ENCODE measurements around the gene FGG.

The FGG gene

GRCh38 chr4:154589296-154590197 lies 22.9 kb downstream of the FGG start:
- ATAC-seq (replicated peaks; ENCODE audit: extremely low read depth, poor library complexity, severe bottlenecking) (no peak), DNase-seq (ENCODE audit: low spot score in 2 of 2) (no peak)
- Mint-ChIP-seq H3K36me3 (ENCODE audit: insufficient read depth) (no peaks in the 10 kb centered on the region), H3K4me3 (no peak overlapping the region), H3K9me3 (no peaks in the 10 kb centered on the region), H3K27me3 (peaks cover 77% of the 10 kb centered on the region), H3K4me1 (no peaks in the 10 kb centered on the region), H3K27ac (ENCODE audit: low read depth) (no peak overlapping the region)

GRCh38 chr4:154588198-154588597 lies 24.3 kb downstream of the FGG start:
- Mint-ChIP-seq H3K36me3 (ENCODE audit: insufficient read depth) (no peaks in the 10 kb centered on the region), H3K4me3 (no peak overlapping the region), H3K9me3 (no peaks in the 10 kb centered on the region), H3K27me3 (peaks cover 79% of the 10 kb centered on the region), H3K27ac (ENCODE audit: low read depth) (no peak overlapping the region), H3K4me1 (no peaks in the 10 kb centered on the region)
- no peak for DNase-seq (ENCODE audit: low spot score in 2 of 2)
- ATAC-seq (replicated peaks; ENCODE audit: extremely low read depth, poor library complexity, severe bottlenecking) = no peak

- ATAC-seq (replicated peaks; ENCODE audit: extremely low read depth, poor library complexity, severe bottlenecking) (no peak), DNase-seq (ENCODE audit: low spot score in 2 of 2) (no peak)
- Mint-ChIP-seq H3K4me1 (no peaks in the 10 kb centered on the region), H3K36me3 (ENCODE audit: insufficient read depth) (no peaks in the 10 kb centered on the region), H3K27ac (ENCODE audit: low read depth) (no peak overlapping the region), H3K4me3 (no peak overlapping the region), H3K27me3 (peaks cover 65% of the 10 kb centered on the region), H3K9me3 (no peaks in the 10 kb centered on the region)
Observed at GRCh38 chr4:154586296-154587033, 26.0 kb downstream of the FGG start.

- ATAC-seq (replicated peaks; ENCODE audit: extremely low read depth, poor library complexity, severe bottlenecking) = no peak
- Mint-ChIP-seq H3K36me3 (ENCODE audit: insufficient read depth) (no peaks in the 10 kb centered on the region), H3K9me3 (no peaks in the 10 kb centered on the region), H3K4me1 (no peaks in the 10 kb centered on the region), H3K4me3 (no peak overlapping the region), H3K27ac (ENCODE audit: low read depth) (no peak overlapping the region), H3K27me3 (peaks cover 56% of the 10 kb centered on the region)
- DNase-seq (ENCODE audit: low spot score in 2 of 2) = no peak
Observed at GRCh38 chr4:154585369-154586018, 27.0 kb downstream of the FGG start.

- peaks cover 55% of the 10 kb centered on the region for H3K27me3 Mint-ChIP-seq
- DNase-seq (ENCODE audit: low spot score in 2 of 2) (no peak), ATAC-seq (replicated peaks; ENCODE audit: extremely low read depth, poor library complexity, severe bottlenecking) (no peak)
- no peak overlapping the region for H3K4me3 Mint-ChIP-seq
- H3K36me3 Mint-ChIP-seq (ENCODE audit: insufficient read depth) = no peaks in the 10 kb centered on the region
- no peaks in the 10 kb centered on the region for H3K9me3 Mint-ChIP-seq
- no peaks in the 10 kb centered on the region for H3K4me1 Mint-ChIP-seq
- no peak overlapping the region for H3K27ac Mint-ChIP-seq (ENCODE audit: low read depth)
Observed at GRCh38 chr4:154584259-154584658, 28.2 kb downstream of the FGG start.

- Mint-ChIP-seq H3K27ac (ENCODE audit: low read depth) (no peak overlapping the region), H3K27me3 (peaks cover 57% of the 10 kb centered on the region), H3K9me3 (no peaks in the 10 kb centered on the region), H3K4me1 (no peaks in the 10 kb centered on the region), H3K36me3 (ENCODE audit: insufficient read depth) (no peaks in the 10 kb centered on the region), H3K4me3 (no peak overlapping the region)
- no peak for ATAC-seq (replicated peaks; ENCODE audit: extremely low read depth, poor library complexity, severe bottlenecking)
- no peak for DNase-seq (ENCODE audit: low spot score in 2 of 2)
Observed at GRCh38 chr4:154583677-154584076, 28.8 kb downstream of the FGG start.

- no peak for ATAC-seq (replicated peaks; ENCODE audit: extremely low read depth, poor library complexity, severe bottlenecking)
- H3K27ac Mint-ChIP-seq (ENCODE audit: low read depth) = no peak overlapping the region
- peaks cover 57% of the 10 kb centered on the region for H3K27me3 Mint-ChIP-seq
- H3K9me3 Mint-ChIP-seq = no peaks in the 10 kb centered on the region
- no peak for DNase-seq (ENCODE audit: low spot score in 2 of 2)
- no peaks in the 10 kb centered on the region for H3K4me1 Mint-ChIP-seq
- H3K36me3 Mint-ChIP-seq (ENCODE audit: insufficient read depth) = no peaks in the 10 kb centered on the region
- H3K4me3 Mint-ChIP-seq = no peak overlapping the region
Observed at GRCh38 chr4:154583230-154583629, 29.2 kb downstream of the FGG start.

GRCh38 chr4:154582723-154583122 lies 29.7 kb downstream of the FGG start:
- H3K27ac Mint-ChIP-seq (ENCODE audit: low read depth) = no peak overlapping the region

GRCh38 chr4:154579927-154580326 lies 32.5 kb downstream of the FGG start:
- H3K36me3 Mint-ChIP-seq (ENCODE audit: insufficient read depth) = no peaks in the 10 kb centered on the region

More at GRCh38 chr4:154582723-154583122, 29.7 kb downstream of the FGG start:
- H3K36me3 Mint-ChIP-seq (ENCODE audit: insufficient read depth) = no peaks in the 10 kb centered on the region
- DNase-seq (ENCODE audit: low spot score in 2 of 2) = no peak
- no peak overlapping the region for H3K4me3 Mint-ChIP-seq
- no peaks in the 10 kb centered on the region for H3K4me1 Mint-ChIP-seq
- H3K9me3 Mint-ChIP-seq = no peaks in the 10 kb centered on the region
- no peak for ATAC-seq (replicated peaks; ENCODE audit: extremely low read depth, poor library complexity, severe bottlenecking)
- peaks cover 58% of the 10 kb centered on the region for H3K27me3 Mint-ChIP-seq

GRCh38 chr4:154578919-154579318 lies 33.5 kb downstream of the FGG start:
- H3K27ac Mint-ChIP-seq (ENCODE audit: low read depth) = no peak overlapping the region
- DNase-seq (ENCODE audit: low spot score in 2 of 2) (no peak), ATAC-seq (replicated peaks; ENCODE audit: extremely low read depth, poor library complexity, severe bottlenecking) (no peak)
- no peaks in the 10 kb centered on the region for H3K9me3 Mint-ChIP-seq
- H3K36me3 Mint-ChIP-seq (ENCODE audit: insufficient read depth) = no peaks in the 10 kb centered on the region
- no peaks in the 10 kb centered on the region for H3K4me1 Mint-ChIP-seq
- peaks cover 44% of the 10 kb centered on the region for H3K27me3 Mint-ChIP-seq
- no peak overlapping the region for H3K4me3 Mint-ChIP-seq

More at GRCh38 chr4:154579927-154580326, 32.5 kb downstream of the FGG start:
- Mint-ChIP-seq H3K27me3 (peaks cover 48% of the 10 kb centered on the region), H3K4me1 (no peaks in the 10 kb centered on the region), H3K9me3 (no peaks in the 10 kb centered on the region), H3K27ac (ENCODE audit: low read depth) (no peak overlapping the region), H3K4me3 (no peak overlapping the region)
- ATAC-seq (replicated peaks; ENCODE audit: extremely low read depth, poor library complexity, severe bottlenecking) = no peak
- no peak for DNase-seq (ENCODE audit: low spot score in 2 of 2)

GRCh38 chr4:154577324-154577723 lies 35.1 kb downstream of the FGG start:
- H3K9me3 Mint-ChIP-seq = no peaks in the 10 kb centered on the region
- H3K27me3 Mint-ChIP-seq = peaks cover 43% of the 10 kb centered on the region
- H3K4me3 Mint-ChIP-seq = no peak overlapping the region
- DNase-seq (ENCODE audit: low spot score in 2 of 2) (no peak), ATAC-seq (replicated peaks; ENCODE audit: extremely low read depth, poor library complexity, severe bottlenecking) (no peak)
- H3K36me3 Mint-ChIP-seq (ENCODE audit: insufficient read depth) = no peaks in the 10 kb centered on the region
- no peak overlapping the region for H3K27ac Mint-ChIP-seq (ENCODE audit: low read depth)
- no peaks in the 10 kb centered on the region for H3K4me1 Mint-ChIP-seq

GRCh38 chr4:154574311-154574710 lies 38.1 kb downstream of the FGG start:
- Mint-ChIP-seq H3K4me3 (no peak overlapping the region), H3K4me1 (no peaks in the 10 kb centered on the region), H3K9me3 (no peaks in the 10 kb centered on the region), H3K27ac (ENCODE audit: low read depth) (no peak overlapping the region), H3K27me3 (peaks cover 33% of the 10 kb centered on the region), H3K36me3 (ENCODE audit: insufficient read depth) (no peaks in the 10 kb centered on the region)
- DNase-seq (ENCODE audit: low spot score in 2 of 2) (no peak), ATAC-seq (replicated peaks; ENCODE audit: extremely low read depth, poor library complexity, severe bottlenecking) (no peak)
